ENCODE measurements around the gene HCFC1R1. TPM values are rescaled to one million over a fixed set of nuclear protein-coding genes. Genes with fewer than 3 reads are reported as not detected.

The HCFC1R1 gene
- total and polyA plus RNA-seq, 2 of the 8 experiments (the other 6 are each of a cell fraction or from before 2014, with no cell fraction given), result 72.7 to 138 TPM

DNA sequence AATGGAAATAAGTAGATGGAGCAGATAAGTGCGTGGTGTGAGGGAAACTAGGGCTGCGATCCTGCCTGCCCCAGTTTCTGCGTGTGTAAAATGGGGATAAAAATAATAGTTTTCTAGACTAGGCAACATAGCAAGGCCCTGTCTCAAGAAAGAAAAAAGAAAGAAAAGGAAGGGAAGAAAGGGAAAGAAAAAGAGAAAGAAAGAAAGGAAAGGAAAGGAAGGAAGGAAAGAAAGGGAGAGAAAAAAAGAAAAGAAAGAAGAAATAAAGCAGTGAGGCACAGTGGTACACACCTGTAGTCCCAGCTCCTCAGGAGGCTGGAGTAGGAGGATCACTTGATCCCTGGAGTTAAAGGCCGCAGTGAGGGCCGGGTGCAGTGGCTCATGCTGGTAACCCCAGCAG lies 41.3 kb downstream of the HCFC1R1 start:
- DNase-seq (ENCODE audit: low read depth in 1 of 2, low spot score in 2 of 2) (no peak), FAIRE-seq (no peak)
- Histone ChIP-seq H3K9me3 (ENCODE audit: insufficient read depth in 2 of 2, low read depth in 1 of 2, low read length in 1 of 2) (no peaks in the 10 kb centered on the region), H3K79me1 (ENCODE audit: low read depth, low read length) (peaks cover 4% of the 10 kb centered on the region), H3K23me2 (ENCODE audit: low read depth, low read length) (peaks cover 12% of the 10 kb centered on the region; the same call in 1 of the 2 replicates), H3K27me3 (replicated peaks in 1 of 4; ENCODE audit: control insufficient read depth in 3 of 4, extremely low read depth in 1 of 4, insufficient read depth in 3 of 4, low read length in 3 of 4) (no peaks in the 10 kb centered on the region; a peak in 1 of 7 replicates), H4K5ac (ENCODE audit: insufficient read length, low read depth, low read length) (no peak overlapping the region), H4K8ac (ENCODE audit: extremely low read depth, insufficient read depth, low read length) (no peak overlapping the region), H2AK5ac (ENCODE audit: low read depth, low read length) (peak overlapping the region; percentile 82; the same call in 1 of the 2 replicates), H3K14ac (ENCODE audit: insufficient read length) (no peak overlapping the region), H3K56ac (replicated peaks; ENCODE audit: insufficient read length, low read depth, low read length) (no peak overlapping the region), H2BK12ac (ENCODE audit: low read depth, low read length) (no peak overlapping the region), H3K36me3 (ENCODE audit: control insufficient read depth in 2 of 4, insufficient read depth in 4 of 4, low read length in 3 of 4) (peaks cover 0 to 4% (median 0%) of the 10 kb centered on the region in 4 experiments; a peak in 2 of 8 replicates), H3K4ac (replicated peaks; ENCODE audit: insufficient read length, low read depth, low read length) (no peak overlapping the region), H3K4me1 (replicated peaks in 1 of 4; ENCODE audit: control insufficient read depth in 3 of 4, insufficient read depth in 4 of 4, low read length in 3 of 4) (peaks cover 3 to 23% (median 14%) of the 10 kb centered on the region in 4 experiments), H2BK5ac (ENCODE audit: low read depth, low read length) (no peak overlapping the region), H2AFZ (ENCODE audit: low read length) (no peak overlapping the region), H4K20me1 (replicated peaks in 1 of 2; ENCODE audit: control insufficient read depth in 1 of 2, insufficient read depth in 2 of 2, low read length in 2 of 2) (peaks cover 5 to 14% of the 10 kb centered on the region in 2 experiments), H2BK120ac (replicated peaks; ENCODE audit: low read depth, low read length) (peak overlapping the region; percentile 68), H3K18ac (ENCODE audit: extremely low read depth, low read length) (no peak overlapping the region; the same call in 1 of the 2 replicates), H3K4me3 (ENCODE audit: extremely low read depth in 1 of 4, insufficient read depth in 2 of 4, low read depth in 3 of 4, low read length in 4 of 4) (no peak overlapping the region; a peak in 1 of 8 replicates), H3K27ac (ENCODE audit: low read depth, low read length) (no peak overlapping the region), H4K91ac (replicated peaks; ENCODE audit: insufficient read length, low read length) (peak overlapping the region; percentile 65), H2BK20ac (ENCODE audit: low read length) (no peak overlapping the region), H3K23ac (ENCODE audit: insufficient read length) (no peak overlapping the region), H2BK15ac (ENCODE audit: low read length) (no peak overlapping the region), H3K4me2 (ENCODE audit: insufficient read depth in 1 of 2, low read depth in 2 of 2, low read length in 2 of 2) (peak overlapping the region in 1 of 2 experiments; percentile 38; a peak in 1 of 4 replicates), H3K79me2 (ENCODE audit: control insufficient read depth in 1 of 2, insufficient read depth in 2 of 2, low read length in 2 of 2) (peaks cover 0 to 8% of the 10 kb centered on the region in 2 experiments; a peak in 2 of 4 replicates), H3K9ac (replicated peaks in 1 of 4; ENCODE audit: extremely low read depth in 1 of 4, low read depth in 3 of 4, low read length in 3 of 4) (no peak overlapping the region)
- 81% methylated on average over 5 of the region's 5 CpGs; no CpG with 5 or more reads in 1 of the 2 experiments for WGBS, 2 experiments (ENCODE audit: extremely low coverage in 1 of 2, insufficient coverage in 1 of 2, insufficient read length in 1 of 2, insufficient replicate concordance in 2 of 2, low coverage in 1 of 2, low lambda C conversion rate in 2 of 2, missing lambda C conversion rate in 1 of 2)
- POLR2A ChIA-PET (ENCODE audit: partially characterized antibody), result interaction anchor here (1.1 to 25.4 kb wide), 8 partner anchors 9 to 43 kb away, joined by 5 to 455 read pairs (median 28); partner anchors contain the start of genes CLDN6, HCFC1R1, KREMEN2 and PAQR4
- CTCF ChIA-PET (ENCODE audit: partially characterized antibody), result interaction anchor here (0.8 to 3.7 kb wide), 21 partner anchors 9 to 76 kb away, joined by 3 to 27 read pairs (median 5); no protein-coding TSS in a partner anchor
- no peak for TF ChIP-seq GTF2F1 (IDR thresholded peaks at IDR 0.05; ENCODE audit: borderline replicate concordance, low read depth, low read length)
- no peak for TF ChIP-seq RXRA (IDR thresholded peaks at IDR 0.05; ENCODE audit: insufficient read depth, low read depth, low read length)
- no peak for TF ChIP-seq RAD21 (IDR thresholded peaks at IDR 0.05 in 1 of 2, conservative IDR thresholded peaks at IDR 0.05 in 1 of 2; ENCODE audit: low read depth in 2 of 2, low read length in 2 of 2)
- TF ChIP-seq KDM4A (IDR thresholded peaks at IDR 0.05; ENCODE audit: low read depth, low read length, severe bottlenecking), result no peak
- TF ChIP-seq JUND (IDR thresholded peaks at IDR 0.05; ENCODE audit: low read length), result no peak
- no peak for TF ChIP-seq YY1 (IDR thresholded peaks at IDR 0.05; ENCODE audit: low read depth, low read length)
- no peak for TF ChIP-seq EGR1 (IDR thresholded peaks at IDR 0.05; ENCODE audit: borderline replicate concordance, low read depth, low read length)
- no peak for TF ChIP-seq CTBP2 (IDR thresholded peaks at IDR 0.05; ENCODE audit: borderline replicate concordance, insufficient read depth, insufficient read length, low read length)
- TF ChIP-seq, protein P1, sequence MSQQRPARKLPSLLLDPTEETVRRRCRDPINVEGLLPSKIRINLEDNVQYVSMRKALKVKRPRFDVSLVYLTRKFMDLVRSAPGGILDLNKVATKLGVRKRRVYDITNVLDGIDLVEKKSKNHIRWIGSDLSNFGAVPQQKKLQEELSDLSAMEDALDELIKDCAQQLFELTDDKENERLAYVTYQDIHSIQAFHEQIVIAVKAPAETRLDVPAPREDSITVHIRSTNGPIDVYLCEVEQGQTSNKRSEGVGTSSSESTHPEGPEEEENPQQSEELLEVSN (IDR thresholded peaks at IDR 0.05), result no peak
- no peak for TF ChIP-seq CREB1 (IDR thresholded peaks at IDR 0.05)
- TF ChIP-seq CHD2 (IDR thresholded peaks at IDR 0.05; ENCODE audit: low read length), result no peak
- TF ChIP-seq MAFK (IDR thresholded peaks at IDR 0.05; ENCODE audit: low read depth, low read length), result no peak
- TF ChIP-seq SIRT6 (IDR thresholded peaks at IDR 0.05; ENCODE audit: low read length), result no peak

Data from H1 (cell line).